DMS79 (cell line): ENCODE measurements around the gene GALNT2.

ENCODE experiments used
- DNase-seq: peaks from one replicate; lab custom pipeline; 2025; lab: John Stamatoyannopoulos, UW

The GALNT2 gene

DNA sequence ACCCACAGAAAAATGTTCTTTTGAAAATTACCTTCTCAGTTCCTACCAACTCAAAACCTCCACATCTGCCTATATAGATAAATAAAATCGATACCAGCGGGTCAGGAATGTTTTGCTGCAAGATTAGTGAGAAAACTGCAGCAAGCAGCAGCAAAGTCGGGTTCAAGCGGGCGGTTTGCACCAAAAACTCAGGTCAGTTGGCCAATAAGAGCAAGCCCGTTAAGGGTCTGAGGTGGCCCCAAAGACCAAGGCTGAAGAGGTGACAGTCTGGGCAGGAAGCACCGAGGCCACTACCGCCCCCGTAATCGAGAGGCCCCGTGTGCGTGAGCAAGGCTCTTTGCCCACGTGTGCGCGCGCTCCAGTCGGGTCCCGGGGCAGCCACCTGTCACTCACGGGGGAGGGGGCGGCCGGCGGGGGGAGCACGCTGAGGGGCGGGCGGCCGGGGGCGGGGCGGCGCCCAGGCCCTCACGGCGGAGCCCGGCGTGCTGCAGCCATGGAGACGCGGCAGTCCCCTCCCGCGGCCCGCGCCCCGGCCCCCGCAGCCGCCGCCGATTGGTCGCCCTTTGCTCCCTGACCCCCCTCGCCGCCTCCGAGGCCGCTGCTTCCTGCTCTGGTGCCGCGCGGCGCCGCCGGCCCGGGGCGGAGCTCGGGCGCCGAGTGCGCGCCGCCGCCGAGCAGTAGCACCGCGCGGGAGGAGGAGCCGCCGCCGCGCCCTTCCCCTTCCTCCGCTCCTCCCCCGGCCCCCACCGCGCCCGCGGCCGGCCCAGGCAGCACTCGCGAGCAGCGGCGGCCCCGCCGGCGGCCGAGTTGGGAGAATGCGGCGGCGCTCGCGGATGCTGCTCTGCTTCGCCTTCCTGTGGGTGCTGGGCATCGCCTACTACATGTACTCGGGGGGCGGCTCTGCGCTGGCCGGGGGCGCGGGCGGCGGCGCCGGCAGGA is at the start of gene GALNT2:
Gene GALNT2, plus strand, starts transcription at position 773 of the 939 bp plus-strand sequence. Its CDS starts 43 bp downstream, at position 816.
- DNase-seq = peak; percentile 68

DNA sequence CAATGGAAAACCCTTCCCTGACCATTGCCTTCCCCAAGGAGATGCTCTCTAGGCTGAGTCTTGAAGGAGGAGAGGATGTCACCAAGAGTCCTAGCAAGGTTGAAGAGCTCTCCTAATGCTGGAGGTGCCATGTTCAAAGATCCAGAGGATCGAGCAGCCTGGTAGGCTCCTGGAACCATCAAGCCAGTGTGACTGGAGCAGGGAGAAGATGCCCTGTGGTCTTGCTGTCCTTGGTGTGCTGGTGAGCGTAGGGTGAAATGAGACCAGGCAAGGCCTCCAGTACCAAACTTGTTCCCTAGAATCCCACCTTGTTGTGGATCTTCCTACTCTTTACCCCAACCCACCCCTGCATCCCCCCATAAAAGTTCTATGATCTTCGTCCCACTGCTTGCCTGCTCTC is 46.6 kb upstream of the GALNT2 start:
- DNase-seq = no peak

DNA sequence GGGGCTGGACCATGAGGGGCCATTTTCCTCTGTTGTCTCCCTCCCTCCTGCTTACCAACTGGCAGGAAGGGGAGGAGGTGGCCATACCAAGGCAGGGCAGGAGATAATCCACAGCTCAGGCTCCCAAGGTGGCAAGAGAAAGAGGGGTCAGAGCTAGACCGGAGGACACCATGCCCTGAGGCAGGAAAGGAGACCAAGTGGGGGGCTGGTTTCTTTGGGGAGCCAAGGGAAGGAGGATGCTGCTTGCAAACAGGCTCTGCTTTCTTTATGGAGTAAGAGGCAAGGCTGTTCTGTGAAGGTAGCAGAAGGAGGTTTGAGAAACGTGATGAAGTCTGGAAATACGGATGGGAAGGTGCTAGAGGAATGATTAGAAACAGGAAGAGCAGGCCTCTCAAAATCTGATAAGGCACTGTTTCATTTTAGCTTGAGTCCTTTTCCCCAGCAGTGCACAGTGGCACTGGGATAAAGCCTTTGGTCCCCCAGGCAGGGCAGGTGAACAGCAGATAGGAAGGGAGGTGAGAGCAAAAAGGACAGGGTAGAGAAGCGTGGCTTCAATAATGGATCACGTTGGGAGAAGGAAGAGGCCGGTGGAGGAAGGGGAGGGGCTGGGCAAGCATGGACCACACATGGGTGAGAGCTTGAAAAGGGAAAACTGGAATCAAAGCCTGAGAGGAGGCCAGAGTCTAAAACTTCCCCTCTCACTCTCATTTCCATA is 44.2 kb upstream of the GALNT2 start:
- no peak for DNase-seq

GRCh38 chr1:230025686-230026085 is 41.4 kb upstream of the GALNT2 start:
- no peak for DNase-seq

DNA sequence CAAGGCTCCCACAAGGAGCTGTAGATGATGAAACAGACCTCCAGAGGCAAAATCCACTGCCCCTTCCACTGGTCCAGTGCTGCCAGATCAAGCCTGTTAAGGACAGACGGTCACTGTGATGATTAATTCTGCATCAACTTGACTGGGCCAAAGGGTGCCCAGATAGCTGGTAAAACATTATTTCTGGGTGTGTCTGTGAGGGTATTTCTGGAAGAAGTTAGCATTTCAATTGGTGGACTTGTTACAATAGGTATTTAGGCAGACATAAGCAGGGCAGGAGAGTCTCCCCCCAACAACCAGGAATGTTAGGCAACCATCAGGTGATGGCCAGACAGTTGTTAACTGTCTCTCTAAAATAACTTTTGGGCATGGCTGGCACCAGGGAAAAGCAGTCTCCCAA is 40.9 kb upstream of the GALNT2 start:
- DNase-seq = no peak

DNA sequence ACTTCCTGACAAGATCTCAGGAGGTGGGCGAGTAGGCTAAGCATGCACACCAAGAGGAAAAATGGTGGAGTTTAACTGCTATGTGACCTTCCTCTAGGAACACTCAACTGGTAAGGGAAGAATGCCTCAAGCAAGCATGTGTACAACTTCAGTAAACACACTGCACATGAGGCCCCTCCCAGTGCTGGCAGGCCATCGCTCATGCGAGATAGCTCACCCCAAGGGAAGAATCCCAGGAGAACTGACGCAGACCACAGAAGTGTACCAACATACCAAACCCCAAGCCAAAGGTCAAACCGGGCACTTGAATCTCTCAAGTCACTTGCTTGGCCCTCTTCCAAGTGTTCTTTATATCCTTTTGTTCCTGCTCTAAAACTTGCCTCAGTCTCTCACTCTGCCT is 40.5 kb upstream of the GALNT2 start:
- no peak for DNase-seq

DNA sequence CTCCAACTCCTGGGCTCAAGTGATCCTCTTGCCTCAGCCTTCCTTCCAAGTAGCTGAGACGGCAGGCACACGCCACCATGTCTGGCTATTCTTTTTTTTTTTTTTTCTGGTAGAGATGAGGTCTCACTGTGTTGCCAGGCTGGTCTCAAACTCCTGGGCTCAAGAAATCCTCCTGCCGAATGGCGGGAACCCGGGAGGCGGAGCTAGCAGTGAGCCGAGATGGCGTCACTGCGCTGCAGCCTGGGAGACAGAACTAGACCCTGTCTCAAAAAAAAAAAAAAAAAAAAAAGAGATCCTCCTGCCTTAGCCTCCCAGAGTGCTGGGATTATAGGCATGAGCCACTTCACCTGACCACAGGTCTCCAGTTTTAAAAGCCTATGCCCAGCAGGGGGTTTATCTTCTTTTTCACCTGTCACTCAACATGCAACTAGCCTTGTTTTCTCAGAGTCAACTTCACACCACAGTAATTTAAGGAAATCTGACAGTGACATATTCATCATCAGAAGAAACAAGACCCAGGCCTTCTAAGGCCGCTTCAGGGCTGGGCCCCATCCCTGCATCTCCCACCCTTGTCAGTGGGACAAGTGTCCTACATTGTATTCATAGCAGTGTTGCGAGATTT is 38.3 kb upstream of the GALNT2 start:
- DNase-seq = no peak

GRCh38 chr1:230029244-230029941 is 37.6 kb upstream of the GALNT2 start:
- DNase-seq = no peak

GRCh38 chr1:230030122-230030821 is 36.8 kb upstream of the GALNT2 start:
- no peak for DNase-seq

- DNase-seq = no peak
Measured at GRCh38 chr1:230031131-230031530, 35.9 kb upstream of the GALNT2 start.

DNA sequence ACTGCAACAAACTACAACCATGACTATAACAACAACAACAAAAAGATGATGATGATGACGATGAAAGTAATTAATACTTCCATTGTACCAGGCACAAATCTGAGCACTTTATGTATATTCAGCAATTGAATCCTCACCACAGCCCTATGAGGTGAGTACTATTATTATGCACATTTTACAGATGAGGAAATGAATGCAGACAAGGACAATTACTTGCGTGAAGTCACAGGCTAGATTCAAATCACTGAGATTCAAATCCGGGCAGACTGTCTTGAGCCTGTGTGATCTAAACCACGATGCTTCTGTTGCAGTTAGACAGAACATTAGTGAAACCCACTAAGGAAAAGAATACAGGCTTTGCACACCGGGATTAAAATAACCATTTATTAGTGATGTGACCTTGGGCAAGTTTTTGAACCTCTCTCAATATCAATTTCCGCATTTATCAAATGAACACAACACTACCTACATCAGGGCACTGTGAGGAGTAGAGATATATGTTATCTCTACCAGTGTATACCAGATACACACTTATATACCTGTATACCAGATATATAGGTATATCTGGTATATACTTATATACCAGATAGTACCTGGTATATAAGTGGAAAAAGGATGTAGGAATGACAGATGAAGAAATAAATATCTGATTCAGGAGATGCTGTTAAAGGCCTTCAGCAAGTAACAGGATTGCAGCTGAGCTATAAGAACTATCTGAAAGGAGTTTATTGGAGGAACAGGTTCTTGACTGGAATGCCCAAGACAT is 34.3 kb upstream of the GALNT2 start:
- no peak for DNase-seq

DNA sequence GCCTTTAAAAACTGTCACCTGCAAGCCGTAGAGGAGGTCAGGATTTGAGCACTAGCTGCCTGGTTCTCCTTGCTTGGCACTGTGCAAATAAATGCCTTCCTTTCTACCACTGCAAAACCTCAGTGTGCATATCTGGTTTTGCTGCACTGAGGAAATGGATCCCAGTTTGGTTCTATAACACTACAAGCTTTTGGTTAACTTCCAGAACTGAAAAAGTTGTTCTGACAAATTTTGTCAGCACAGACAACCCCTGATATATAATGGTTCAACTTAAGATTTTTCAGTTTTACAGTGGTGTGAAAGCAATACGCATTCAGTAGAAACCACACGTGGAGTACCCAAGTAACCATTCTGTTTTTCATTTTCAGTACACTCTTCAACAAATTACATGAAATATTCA is 29.8 kb upstream of the GALNT2 start:
- DNase-seq = no peak

- DNase-seq = no peak
Measured at GRCh38 chr1:230040440-230040839, 26.6 kb upstream of the GALNT2 start.

GRCh38 chr1:230043081-230043480 is 24.0 kb upstream of the GALNT2 start:
- DNase-seq = no peak

- DNase-seq = no peak
Measured at GRCh38 chr1:230044729-230045128, 22.3 kb upstream of the GALNT2 start.

DNA sequence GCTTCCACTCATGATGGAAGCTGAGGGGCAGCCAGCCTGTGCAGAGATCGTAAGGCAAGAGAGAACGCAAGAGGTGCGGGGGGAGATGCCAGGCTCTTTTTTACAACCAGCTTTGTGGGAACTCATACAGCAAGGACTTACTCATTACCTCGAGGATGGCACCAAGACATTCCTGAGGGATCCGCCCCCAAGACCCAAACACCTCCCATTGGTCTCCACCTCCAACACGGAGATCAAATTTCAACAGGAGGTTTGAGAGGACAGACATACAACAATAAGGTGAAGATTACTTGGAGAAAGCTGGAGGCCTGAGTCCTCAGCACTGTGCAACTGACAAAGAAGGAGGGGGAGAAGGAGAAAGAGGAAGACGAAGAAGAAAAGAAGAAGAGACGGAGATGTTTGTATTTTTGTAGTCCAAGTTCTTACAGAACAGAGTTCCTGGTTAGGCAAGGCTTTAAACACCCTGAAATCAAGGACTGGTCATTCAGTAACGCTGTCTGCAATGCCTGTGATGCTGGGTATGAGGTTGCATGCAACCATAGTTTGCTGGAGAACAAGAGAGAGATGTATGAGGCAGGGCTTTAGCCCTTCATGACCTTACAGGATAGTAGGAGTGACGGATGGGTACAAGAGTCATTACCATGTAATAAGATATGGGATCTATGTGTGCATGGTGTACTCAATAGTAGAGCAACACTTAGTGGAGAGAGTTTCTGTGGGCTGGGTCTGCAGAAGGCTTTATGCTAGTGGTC is 19.7 kb upstream of the GALNT2 start:
- no peak for DNase-seq

GRCh38 chr1:230048322-230048721 is 18.7 kb upstream of the GALNT2 start:
- DNase-seq = no peak

GRCh38 chr1:230048922-230049321 is 18.1 kb upstream of the GALNT2 start:
- DNase-seq = no peak

- DNase-seq = no peak
Measured at GRCh38 chr1:230049731-230050130, 17.3 kb upstream of the GALNT2 start.
